GM18951 (cell line): ENCODE results near the gene FOXG1.

Source experiments
- POLR2A ChIP-seq: IDR thresholded peaks from 4 replicates; pipeline ENCODE4 v1.6.1; 2011; ENCODE audit warnings: mild to moderate bottlenecking; ENCODE audit not compliant: insufficient read length, insufficient read depth; ENCODE audit errors: extremely low read depth
- in situ Hi-C: fragments of 300-500 bp; cut with MboI; formaldehyde crosslinking; loops from one replicate; pipeline ENCODE4 v1.12.0; 2022; ENCODE audit warnings: low sequenced_read_pairs, mixed read lengths, inconsistent platforms; ENCODE audit not compliant: unreplicated experiment

FOXG1 gene

GRCh38 chr14:28756884-28757570, 9.6 kb upstream of the FOXG1 start:
- in situ Hi-C loops, result loop anchor here (25.0 kb wide), 2 partner anchors 780 to 1455 kb away; no protein-coding TSS in a partner anchor
- no peak for TF ChIP-seq POLR2A

- in situ Hi-C loops, result loop anchor here (25.0 kb wide), 2 partner anchors 780 to 1455 kb away; no protein-coding TSS in a partner anchor
- TF ChIP-seq POLR2A, result no peak
Measured at GRCh38 chr14:28757786-28758185, 8.8 kb upstream of the FOXG1 start.

DNA sequence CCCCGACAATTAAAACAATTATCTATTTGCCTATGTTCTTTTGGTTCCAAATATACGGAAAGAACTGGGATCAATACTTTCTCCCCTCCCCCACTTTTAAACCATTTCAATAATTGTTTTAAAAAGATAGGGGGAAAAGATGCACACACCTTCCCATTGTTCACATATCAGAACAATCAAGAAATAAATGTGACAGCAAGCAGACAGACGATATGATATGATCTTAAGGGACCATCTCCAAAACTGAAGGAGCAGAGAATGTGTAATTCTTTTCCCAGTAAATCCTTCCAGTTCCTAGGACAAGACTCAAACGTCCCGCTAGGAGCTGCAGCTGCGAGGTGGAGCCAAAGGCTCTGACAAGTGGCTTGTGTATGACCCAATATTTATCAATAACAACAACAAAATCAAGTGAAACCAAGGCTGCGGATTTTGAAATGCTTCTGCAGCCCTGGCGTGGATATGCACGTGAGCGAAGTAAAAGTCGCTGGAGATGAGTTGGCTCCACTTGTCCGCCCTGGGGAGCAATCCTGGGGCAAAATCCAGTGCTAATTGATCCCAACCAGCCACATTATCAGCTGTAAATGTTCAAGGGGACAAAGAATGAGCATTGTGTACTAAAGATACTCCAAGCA, 8.2 kb upstream of the FOXG1 start:
- TF ChIP-seq POLR2A, result no peak
- in situ Hi-C loops, result loop anchor here (25.0 kb wide), 2 partner anchors 779 to 1454 kb away; no protein-coding TSS in a partner anchor

DNA sequence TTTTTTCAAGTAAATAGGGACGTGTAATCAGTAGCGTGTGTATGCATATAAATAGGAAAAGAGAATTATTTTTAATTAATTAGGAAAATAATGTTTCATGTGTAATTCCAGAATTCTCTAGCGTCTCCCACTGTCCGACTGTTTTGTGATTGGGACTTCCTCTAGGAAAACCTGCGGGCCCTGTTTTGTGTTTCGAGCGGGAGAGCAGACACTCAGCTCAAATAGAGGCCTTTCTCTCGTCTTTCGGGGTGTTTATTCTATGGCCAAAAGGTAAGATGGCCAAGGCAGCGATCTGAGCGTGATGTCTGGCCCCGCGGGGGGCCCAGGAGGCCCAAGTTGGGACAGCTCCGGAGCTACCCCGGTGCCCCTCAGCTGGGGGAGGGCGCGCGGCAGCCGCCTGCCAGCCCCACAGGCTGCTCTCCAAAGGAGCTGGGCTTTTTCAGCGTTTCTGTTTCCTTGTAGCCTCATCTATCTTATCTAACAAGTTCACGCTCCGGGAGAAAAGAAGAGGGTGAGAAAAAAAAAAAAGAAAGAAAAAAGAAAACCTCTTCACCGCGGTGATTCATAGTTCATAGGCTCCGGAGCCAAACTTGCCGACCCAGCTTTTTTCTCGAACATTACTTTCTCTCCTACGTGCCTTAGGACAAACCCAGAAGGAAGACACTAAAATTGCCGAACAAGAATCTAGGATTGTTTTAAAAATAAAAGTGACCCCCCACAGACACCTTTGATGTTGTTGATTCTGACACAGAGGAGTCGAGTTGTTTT, 7.5 kb upstream of the FOXG1 start:
- in situ Hi-C loops, result loop anchor here (25.0 kb wide), 2 partner anchors 778 to 1453 kb away; no protein-coding TSS in a partner anchor
- no peak for TF ChIP-seq POLR2A

GRCh38 chr14:28759653-28760313, 6.8 kb upstream of the FOXG1 start:
- in situ Hi-C loops, result loop anchor here (25.0 kb wide), 2 partner anchors 778 to 1453 kb away; no protein-coding TSS in a partner anchor
- no peak for TF ChIP-seq POLR2A

- in situ Hi-C loops, result loop anchor here (25.0 kb wide), 2 partner anchors 777 to 1452 kb away; no protein-coding TSS in a partner anchor
- TF ChIP-seq POLR2A, result no peak
Measured at GRCh38 chr14:28760431-28760996, 6.1 kb upstream of the FOXG1 start.

DNA sequence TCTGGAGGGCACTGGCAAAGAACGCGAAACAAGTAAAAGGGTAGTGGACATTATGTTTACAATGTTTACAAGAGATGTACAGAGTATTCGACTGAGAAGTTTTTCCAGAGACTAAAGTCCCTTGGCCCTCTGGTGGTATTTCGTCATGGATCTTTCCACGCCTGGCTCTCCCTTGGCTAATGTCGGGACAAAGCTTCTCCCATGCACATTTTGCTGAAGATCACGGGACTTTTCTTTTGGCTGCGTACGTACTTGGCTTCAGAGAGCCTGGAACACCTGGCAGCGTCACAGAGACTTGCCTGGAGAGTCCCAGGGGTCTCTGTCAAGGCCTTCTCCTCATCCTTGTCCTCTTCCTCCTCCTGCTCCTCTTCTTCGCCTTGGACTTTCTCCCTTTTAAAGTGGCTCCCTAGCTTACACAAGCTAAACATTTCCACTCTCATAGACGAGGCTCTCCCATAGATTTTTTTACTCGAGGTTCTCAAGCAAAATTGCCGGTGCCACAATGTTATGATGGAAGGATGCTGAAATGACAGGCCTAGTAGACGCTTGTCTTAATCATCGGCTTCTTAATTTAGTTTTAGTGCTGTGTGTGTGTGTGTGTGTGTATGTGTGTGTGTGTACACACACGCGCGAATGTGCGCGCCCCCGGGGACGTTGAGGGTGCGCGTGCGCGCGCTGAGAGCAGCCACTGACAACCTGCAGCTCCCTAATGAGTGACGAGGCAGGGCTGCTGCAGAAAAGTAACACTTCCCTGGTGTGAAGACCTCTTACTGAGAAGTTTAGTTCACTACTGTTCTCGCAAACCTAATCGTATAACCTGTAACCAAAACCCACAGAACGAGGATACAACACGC, 4.9 kb upstream of the FOXG1 start:
- TF ChIP-seq POLR2A, result no peak
- in situ Hi-C loops, result loop anchor here (25.0 kb wide), 2 partner anchors 776 to 1451 kb away; no protein-coding TSS in a partner anchor

DNA sequence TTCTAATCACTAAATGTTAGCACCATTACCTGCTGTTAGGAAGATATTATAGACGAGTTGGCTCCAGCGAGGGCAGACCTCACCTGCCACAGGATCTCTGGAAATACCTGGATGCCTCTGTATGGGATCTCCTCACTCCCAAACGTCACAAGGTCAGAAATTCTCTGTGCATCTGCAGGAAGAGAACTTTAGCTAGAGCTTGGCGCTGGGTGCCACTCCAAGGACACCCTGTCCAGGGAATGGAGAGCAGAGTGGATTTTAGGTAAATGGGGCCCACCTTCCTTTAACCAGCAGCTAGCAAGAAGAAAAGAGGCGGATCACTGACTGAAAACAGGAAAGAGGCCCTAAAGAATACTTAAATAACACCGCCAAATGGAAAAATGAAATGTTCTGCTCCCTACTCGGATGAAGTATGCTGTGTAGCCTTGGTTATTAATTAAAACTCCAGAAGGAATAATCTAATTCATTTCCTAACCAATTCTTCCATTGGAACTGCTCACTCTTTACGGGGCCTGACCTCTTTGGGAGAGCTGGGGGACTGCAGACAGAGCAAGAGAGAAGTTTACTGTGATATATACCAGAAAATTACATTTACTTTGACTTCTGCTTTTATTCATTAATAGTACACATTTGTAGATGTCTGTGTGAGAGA, 4.2 kb upstream of the FOXG1 start:
- TF ChIP-seq POLR2A, result no peak
- in situ Hi-C loops, result loop anchor here (25.0 kb wide), 2 partner anchors 775 to 1450 kb away; no protein-coding TSS in a partner anchor

- no peak for TF ChIP-seq POLR2A
- in situ Hi-C loops, result loop anchor here (25.0 kb wide), 2 partner anchors 774 to 1449 kb away; no protein-coding TSS in a partner anchor
Measured at GRCh38 chr14:28762955-28763326, 3.6 kb upstream of the FOXG1 start.

DNA sequence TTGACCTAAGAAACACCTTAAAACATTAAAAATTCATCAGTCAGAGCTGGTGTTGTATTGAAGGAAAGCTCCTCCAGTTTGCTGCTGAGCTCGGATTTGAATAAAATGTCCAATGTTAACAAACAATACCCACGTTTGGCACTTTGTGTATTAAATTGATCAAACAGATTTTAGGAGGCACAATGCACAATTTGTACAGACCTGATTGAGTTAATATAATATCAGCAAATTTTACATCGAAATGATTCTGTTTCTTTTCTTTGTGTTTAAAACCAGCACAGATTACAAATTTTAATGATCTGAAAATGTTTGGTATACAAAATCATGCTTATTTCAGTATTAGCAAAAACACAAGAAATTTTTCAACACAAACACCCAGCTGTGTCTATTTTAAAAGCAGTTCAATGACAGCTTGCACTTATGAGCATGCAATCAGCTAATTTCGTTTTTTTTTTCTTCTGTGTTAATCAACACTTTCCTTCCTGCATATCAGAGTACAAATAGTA, 2.8 kb upstream of the FOXG1 start:
- no peak for TF ChIP-seq POLR2A
- in situ Hi-C loops, result loop anchor here (25.0 kb wide), 2 partner anchors 773 to 1448 kb away; no protein-coding TSS in a partner anchor
